ENCODE results near the gene FBLN2.

DNA sequence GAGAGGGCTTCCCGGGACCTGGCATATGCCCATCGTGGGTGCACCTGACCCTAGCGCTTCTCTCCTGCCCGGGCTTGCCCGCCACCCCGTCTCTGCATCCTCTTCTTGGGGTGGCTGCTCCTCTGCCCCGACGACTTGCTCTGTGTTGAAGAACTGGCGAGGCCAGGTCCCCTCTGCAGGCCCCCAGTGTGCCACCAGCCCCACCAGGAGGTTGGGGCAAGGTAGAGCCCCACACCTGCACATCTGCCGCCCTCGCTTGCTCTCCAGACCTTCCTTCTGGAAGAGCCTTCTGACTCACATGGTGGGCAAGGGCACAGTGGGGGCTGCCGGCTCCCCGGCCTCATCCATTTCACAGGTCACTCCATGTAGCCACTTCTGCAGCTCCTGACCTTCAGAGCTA is 84.3 kb downstream of the FBLN2 start:
- TF ChIP-seq, protein P1, sequence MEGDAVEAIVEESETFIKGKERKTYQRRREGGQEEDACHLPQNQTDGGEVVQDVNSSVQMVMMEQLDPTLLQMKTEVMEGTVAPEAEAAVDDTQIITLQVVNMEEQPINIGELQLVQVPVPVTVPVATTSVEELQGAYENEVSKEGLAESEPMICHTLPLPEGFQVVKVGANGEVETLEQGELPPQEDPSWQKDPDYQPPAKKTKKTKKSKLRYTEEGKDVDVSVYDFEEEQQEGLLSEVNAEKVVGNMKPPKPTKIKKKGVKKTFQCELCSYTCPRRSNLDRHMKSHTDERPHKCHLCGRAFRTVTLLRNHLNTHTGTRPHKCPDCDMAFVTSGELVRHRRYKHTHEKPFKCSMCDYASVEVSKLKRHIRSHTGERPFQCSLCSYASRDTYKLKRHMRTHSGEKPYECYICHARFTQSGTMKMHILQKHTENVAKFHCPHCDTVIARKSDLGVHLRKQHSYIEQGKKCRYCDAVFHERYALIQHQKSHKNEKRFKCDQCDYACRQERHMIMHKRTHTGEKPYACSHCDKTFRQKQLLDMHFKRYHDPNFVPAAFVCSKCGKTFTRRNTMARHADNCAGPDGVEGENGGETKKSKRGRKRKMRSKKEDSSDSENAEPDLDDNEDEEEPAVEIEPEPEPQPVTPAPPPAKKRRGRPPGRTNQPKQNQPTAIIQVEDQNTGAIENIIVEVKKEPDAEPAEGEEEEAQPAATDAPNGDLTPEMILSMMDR (IDR thresholded peaks at IDR 0.05; ENCODE audit: low read depth, low read length, missing input control), result no peak
- TF ChIP-seq YY1 (IDR thresholded peaks at IDR 0.05) (no peak), RAD21 (IDR thresholded peaks at IDR 0.05) (no peak), TAF1 (conservative IDR thresholded peaks at IDR 0.05) (no peak), SP1 (IDR thresholded peaks at IDR 0.05) (no peak), JUND (IDR thresholded peaks at IDR 0.05) (no peak)
- TF ChIP-seq, protein P2, sequence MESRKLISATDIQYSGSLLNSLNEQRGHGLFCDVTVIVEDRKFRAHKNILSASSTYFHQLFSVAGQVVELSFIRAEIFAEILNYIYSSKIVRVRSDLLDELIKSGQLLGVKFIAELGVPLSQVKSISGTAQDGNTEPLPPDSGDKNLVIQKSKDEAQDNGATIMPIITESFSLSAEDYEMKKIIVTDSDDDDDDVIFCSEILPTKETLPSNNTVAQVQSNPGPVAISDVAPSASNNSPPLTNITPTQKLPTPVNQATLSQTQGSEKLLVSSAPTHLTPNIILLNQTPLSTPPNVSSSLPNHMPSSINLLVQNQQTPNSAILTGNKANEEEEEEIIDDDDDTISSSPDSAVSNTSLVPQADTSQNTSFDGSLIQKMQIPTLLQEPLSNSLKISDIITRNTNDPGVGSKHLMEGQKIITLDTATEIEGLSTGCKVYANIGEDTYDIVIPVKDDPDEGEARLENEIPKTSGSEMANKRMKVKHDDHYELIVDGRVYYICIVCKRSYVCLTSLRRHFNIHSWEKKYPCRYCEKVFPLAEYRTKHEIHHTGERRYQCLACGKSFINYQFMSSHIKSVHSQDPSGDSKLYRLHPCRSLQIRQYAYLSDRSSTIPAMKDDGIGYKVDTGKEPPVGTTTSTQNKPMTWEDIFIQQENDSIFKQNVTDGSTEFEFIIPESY (IDR thresholded peaks at IDR 0.05), result no peak
- TF ChIP-seq, protein P3, sequence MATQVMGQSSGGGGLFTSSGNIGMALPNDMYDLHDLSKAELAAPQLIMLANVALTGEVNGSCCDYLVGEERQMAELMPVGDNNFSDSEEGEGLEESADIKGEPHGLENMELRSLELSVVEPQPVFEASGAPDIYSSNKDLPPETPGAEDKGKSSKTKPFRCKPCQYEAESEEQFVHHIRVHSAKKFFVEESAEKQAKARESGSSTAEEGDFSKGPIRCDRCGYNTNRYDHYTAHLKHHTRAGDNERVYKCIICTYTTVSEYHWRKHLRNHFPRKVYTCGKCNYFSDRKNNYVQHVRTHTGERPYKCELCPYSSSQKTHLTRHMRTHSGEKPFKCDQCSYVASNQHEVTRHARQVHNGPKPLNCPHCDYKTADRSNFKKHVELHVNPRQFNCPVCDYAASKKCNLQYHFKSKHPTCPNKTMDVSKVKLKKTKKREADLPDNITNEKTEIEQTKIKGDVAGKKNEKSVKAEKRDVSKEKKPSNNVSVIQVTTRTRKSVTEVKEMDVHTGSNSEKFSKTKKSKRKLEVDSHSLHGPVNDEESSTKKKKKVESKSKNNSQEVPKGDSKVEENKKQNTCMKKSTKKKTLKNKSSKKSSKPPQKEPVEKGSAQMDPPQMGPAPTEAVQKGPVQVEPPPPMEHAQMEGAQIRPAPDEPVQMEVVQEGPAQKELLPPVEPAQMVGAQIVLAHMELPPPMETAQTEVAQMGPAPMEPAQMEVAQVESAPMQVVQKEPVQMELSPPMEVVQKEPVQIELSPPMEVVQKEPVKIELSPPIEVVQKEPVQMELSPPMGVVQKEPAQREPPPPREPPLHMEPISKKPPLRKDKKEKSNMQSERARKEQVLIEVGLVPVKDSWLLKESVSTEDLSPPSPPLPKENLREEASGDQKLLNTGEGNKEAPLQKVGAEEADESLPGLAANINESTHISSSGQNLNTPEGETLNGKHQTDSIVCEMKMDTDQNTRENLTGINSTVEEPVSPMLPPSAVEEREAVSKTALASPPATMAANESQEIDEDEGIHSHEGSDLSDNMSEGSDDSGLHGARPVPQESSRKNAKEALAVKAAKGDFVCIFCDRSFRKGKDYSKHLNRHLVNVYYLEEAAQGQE (IDR thresholded peaks at IDR 0.05), result no peak
- TF ChIP-seq, protein P4, sequence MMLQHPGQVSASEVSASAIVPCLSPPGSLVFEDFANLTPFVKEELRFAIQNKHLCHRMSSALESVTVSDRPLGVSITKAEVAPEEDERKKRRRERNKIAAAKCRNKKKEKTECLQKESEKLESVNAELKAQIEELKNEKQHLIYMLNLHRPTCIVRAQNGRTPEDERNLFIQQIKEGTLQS (IDR thresholded peaks at IDR 0.05), result no peak
